Thyroid gland (tissue), 4 donors: Measurements from ENCODE around the gene GALNT2.

Experiments used
- CTCF ChIP-seq, 6 experiments: fragments of 200-600 bp in 3 of 6; fragments of 450-650 bp in 3 of 6; sonication (generic) in 3 of 6; IDR thresholded peaks; one replicate each; pipeline ENCODE4 v1.5.1; 2016 to 2019; ENCODE audit warnings: antibody characterized with exemption in 6 of 6, mild to moderate bottlenecking in 2 of 6, inconsistent platforms in 1 of 6, moderate library complexity in 1 of 6
- POLR2A ChIP-seq, 2 donors: fragments of 450-650 bp; IDR thresholded peaks; one replicate each; pipeline ENCODE4 v1.6.1; 2017; ENCODE audit warnings: antibody characterized with exemption in 2 of 2, mild to moderate bottlenecking in 2 of 2, moderate library complexity in 1 of 2

DNA sequence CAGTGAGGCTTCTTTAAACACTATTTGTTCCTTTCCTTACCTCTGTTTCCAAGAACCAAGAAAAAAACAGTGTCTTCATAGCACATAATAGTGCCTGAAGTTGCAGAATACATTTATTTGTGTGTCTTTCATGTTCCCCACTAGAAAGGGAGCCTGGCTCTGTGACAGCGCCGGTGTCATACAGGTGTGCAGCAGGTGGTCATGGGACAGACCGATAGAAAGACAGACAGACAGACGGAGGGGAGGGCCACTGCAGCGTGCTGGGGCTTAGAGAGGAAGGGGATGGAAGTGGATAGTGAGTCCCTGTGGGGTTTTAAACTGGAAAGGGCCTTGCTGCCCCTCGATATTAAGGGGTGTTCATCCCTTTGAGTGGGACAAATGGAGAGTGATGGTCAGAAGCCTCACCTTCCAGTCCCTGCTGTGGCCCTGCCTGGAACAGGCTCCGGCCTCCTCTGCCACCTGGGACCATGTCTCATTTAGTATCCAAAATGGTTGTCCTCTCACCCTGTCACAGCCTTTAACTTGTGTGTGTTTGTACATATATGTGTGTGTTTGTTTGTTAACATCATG, 206.2 kb downstream of the GALNT2 start:
- TF ChIP-seq POLR2A (IDR thresholded peaks at IDR 0.05) (no peak), CTCF (IDR thresholded peaks at IDR 0.05) (no peak)
